ENCODE measurements around the gene PEMT. TPM values are rescaled to one million over a fixed set of nuclear protein-coding genes. Genes with fewer than 3 reads are reported as not detected.

Gene PEMT
- total and polyA plus RNA-seq, 2 of the 4 experiments (the other 2 are of a cell fraction): 23.3 to 49.5 TPM

DNA sequence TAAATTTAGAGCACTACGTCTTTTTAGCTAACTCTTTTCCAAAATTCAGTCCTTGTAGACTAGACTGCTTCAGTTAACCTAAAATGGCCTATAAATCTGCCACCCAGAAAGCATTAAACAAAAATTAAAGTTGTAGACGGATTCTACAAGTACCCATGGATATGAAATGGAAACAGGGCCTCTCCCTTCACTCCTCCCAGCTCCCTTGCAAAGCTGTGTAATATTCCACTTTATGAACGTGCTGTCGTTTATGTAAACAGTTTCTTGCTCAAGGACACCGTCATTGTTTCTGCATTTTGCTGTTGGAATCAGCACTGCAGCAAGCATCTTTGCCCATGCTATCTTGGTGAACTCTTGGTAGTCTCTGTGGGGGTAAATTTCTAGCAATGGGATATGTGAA, 109.6 kb downstream of the PEMT start:
- Histone ChIP-seq H3K4me1 (ENCODE audit: control insufficient read depth, insufficient read depth, low read length) (no peaks in the 10 kb centered on the region; the same call in 1 of the 2 replicates), H2AK5ac (ENCODE audit: low read depth, low read length) (no peak overlapping the region), H2BK5ac (ENCODE audit: low read depth, low read length, poor library complexity, severe bottlenecking) (no peak overlapping the region), H3K27ac (ENCODE audit: insufficient read depth, low read length) (no peak overlapping the region), H3K9ac (ENCODE audit: low read depth, low read length) (no peak overlapping the region), H3K9me3 (ENCODE audit: control insufficient read depth, insufficient read depth, low read length) (no peaks in the 10 kb centered on the region), H4K91ac (ENCODE audit: insufficient read depth, low read depth, low read length) (no peak overlapping the region), H3K9me1 (ENCODE audit: insufficient read depth, low read length) (peaks cover 4% of the 10 kb centered on the region), H3K27me3 (ENCODE audit: control insufficient read depth, insufficient read depth, low read length) (no peaks in the 10 kb centered on the region), H3K56ac (ENCODE audit: extremely low read depth, insufficient read depth, low read length) (no peak overlapping the region), H2BK120ac (ENCODE audit: low read depth, low read length) (no peak overlapping the region), H3K4me2 (ENCODE audit: low read depth, low read length) (no peak overlapping the region), H3K36me3 (ENCODE audit: control insufficient read depth, insufficient read depth, low read length) (peaks cover 19% of the 10 kb centered on the region), H2AFZ (replicated peaks; ENCODE audit: low read length, poor library complexity) (no peak overlapping the region), H4K5ac (ENCODE audit: low read depth, low read length) (no peak overlapping the region), H3K4me3 (ENCODE audit: insufficient read depth, low read depth, low read length) (no peak overlapping the region), H2BK15ac (ENCODE audit: low read depth, low read length) (no peak overlapping the region), H4K8ac (ENCODE audit: low read depth in 2 of 2, low read length in 2 of 2) (no peak overlapping the region), H3K23ac (ENCODE audit: low read depth, low read length) (no peak overlapping the region), H3K14ac (replicated peaks; ENCODE audit: low read depth, low read length) (no peak overlapping the region), H4K20me1 (ENCODE audit: insufficient read depth, low read length) (peaks cover 19% of the 10 kb centered on the region; the same call in 1 of the 2 replicates), H3K79me1 (ENCODE audit: low read depth in 1 of 2, low read length in 2 of 2) (peaks cover 52 to 77% of the 10 kb centered on the region in 2 experiments), H3K18ac (ENCODE audit: low read depth, low read length) (no peak overlapping the region), H3K4ac (ENCODE audit: low read depth, low read length) (no peak overlapping the region), H2BK20ac (ENCODE audit: low read depth, low read length) (no peak overlapping the region), H2AK9ac (replicated peaks; ENCODE audit: low read depth, low read length, poor library complexity) (no peak overlapping the region)
- DNase-seq: no peak
- 33% methylated on average over 1 of the region's 5 CpGs; no CpG with 5 or more reads in 1 of the 2 experiments for WGBS, 2 experiments (ENCODE audit: extremely low coverage in 2 of 2, insufficient read length in 1 of 2)
- no peak for ATAC-seq (ENCODE audit: low read depth)
- no TSS peak for BruUV-seq (replicated peaks)
- CTCF ChIA-PET: interaction anchor here (0.6 kb wide), 1 partner anchor 165 kb away, joined by 5 read pairs; no protein-coding TSS in a partner anchor
- dilution Hi-C loops (cut with HindIII; ENCODE audit: low sequenced_read_pairs, unreplicated experiment): no loop called here
- intact Hi-C loops (cut with micrococcal nuclease): no loop called here
- in situ Hi-C loops (cut with MboI; ENCODE audit: low sequenced_read_pairs): no loop called here
- TF ChIP-seq RFX5 (IDR thresholded peaks at IDR 0.05; ENCODE audit: low read depth, low read length) (no peak), POLR2A (IDR thresholded peaks at IDR 0.05; ENCODE audit: low read depth, low read length) (no peak), USF2 (IDR thresholded peaks at IDR 0.05; ENCODE audit: low read depth, low read length) (no peak), MAFK (IDR thresholded peaks at IDR 0.05; ENCODE audit: low read depth, low read length) (no peak), RCOR1 (IDR thresholded peaks at IDR 0.05; ENCODE audit: insufficient replicate concordance, low read length) (no peak), MXI1 (IDR thresholded peaks at IDR 0.05; ENCODE audit: borderline replicate concordance, low read depth, low read length) (no peak), MAZ (IDR thresholded peaks at IDR 0.05; ENCODE audit: borderline replicate concordance, low read depth, low read length) (no peak), SMC3 (IDR thresholded peaks at IDR 0.05; ENCODE audit: low read depth, low read length) (no peak), RAD21 (IDR thresholded peaks at IDR 0.05; ENCODE audit: low read length) (no peak), BHLHE40 (IDR thresholded peaks at IDR 0.05; ENCODE audit: low read depth, low read length) (no peak), NFE2L2 (IDR thresholded peaks at IDR 0.05; ENCODE audit: low read depth, low read length) (no peak), CEBPB (IDR thresholded peaks at IDR 0.05; ENCODE audit: low read depth, low read length) (no peak), CHD1 (IDR thresholded peaks at IDR 0.05; ENCODE audit: low read depth, low read length) (no peak)
- TF ChIP-seq, protein P1, sequence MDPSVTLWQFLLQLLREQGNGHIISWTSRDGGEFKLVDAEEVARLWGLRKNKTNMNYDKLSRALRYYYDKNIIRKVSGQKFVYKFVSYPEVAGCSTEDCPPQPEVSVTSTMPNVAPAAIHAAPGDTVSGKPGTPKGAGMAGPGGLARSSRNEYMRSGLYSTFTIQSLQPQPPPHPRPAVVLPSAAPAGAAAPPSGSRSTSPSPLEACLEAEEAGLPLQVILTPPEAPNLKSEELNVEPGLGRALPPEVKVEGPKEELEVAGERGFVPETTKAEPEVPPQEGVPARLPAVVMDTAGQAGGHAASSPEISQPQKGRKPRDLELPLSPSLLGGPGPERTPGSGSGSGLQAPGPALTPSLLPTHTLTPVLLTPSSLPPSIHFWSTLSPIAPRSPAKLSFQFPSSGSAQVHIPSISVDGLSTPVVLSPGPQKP (IDR thresholded peaks at IDR 0.05; ENCODE audit: borderline replicate concordance, low read depth, low read length): no peak
- TF ChIP-seq, protein P2, sequence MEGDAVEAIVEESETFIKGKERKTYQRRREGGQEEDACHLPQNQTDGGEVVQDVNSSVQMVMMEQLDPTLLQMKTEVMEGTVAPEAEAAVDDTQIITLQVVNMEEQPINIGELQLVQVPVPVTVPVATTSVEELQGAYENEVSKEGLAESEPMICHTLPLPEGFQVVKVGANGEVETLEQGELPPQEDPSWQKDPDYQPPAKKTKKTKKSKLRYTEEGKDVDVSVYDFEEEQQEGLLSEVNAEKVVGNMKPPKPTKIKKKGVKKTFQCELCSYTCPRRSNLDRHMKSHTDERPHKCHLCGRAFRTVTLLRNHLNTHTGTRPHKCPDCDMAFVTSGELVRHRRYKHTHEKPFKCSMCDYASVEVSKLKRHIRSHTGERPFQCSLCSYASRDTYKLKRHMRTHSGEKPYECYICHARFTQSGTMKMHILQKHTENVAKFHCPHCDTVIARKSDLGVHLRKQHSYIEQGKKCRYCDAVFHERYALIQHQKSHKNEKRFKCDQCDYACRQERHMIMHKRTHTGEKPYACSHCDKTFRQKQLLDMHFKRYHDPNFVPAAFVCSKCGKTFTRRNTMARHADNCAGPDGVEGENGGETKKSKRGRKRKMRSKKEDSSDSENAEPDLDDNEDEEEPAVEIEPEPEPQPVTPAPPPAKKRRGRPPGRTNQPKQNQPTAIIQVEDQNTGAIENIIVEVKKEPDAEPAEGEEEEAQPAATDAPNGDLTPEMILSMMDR (conservative IDR thresholded peaks at IDR 0.05; ENCODE audit: low read depth, low read length): no peak
- POLR2A ChIA-PET (ENCODE audit: unreplicated experiment): interaction anchor here (0.5 kb wide), 1 partner anchor 525 kb away, joined by 4 read pairs; no protein-coding TSS in a partner anchor

All from IMR-90 (cell line).